ENCODE data around the gene C3orf49. TPM values are rescaled to one million over a fixed set of nuclear protein-coding genes. Genes with fewer than 3 reads are reported as not detected.

Gene C3orf49
- polyA plus RNA-seq, 1 of the 3 experiments (the other 2 are of a cell fraction) = not detected

DNA sequence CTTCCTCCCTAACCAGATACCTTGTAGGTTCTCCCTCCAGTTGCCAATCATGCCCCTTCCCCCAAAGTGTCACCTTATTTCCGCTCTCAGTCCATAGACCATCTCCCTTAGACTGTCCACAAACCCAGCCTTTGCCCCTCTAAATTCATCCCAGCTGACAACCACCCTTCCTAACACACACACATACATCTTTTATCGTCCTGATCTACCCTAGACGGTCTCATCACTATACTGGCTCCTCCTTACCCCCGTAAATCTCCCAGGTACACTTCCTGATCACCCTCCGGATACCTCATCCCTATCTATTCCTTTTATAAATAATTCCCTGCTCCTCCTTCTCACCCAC lies 43.7 kb downstream of the C3orf49 start:
- DNase-seq = no peak
- Histone ChIP-seq H3K9me3 (no peaks in the 10 kb centered on the region), H3K27ac (ENCODE audit: low read depth in 2 of 2, low read length in 1 of 2) (peak overlapping the region; percentile 69 to 78; a peak in 2 of 4 replicates), H2AFZ (ENCODE audit: low read depth) (peak overlapping the region; percentile 81), H3K4me3 (ENCODE audit: low read depth in 2 of 2, low read length in 1 of 2) (peak overlapping the region; percentile 86 to 89), H3K9me2 (no peaks in the 10 kb centered on the region), H4K20me1 (ENCODE audit: insufficient read depth) (no peaks in the 10 kb centered on the region), H3K9ac (peak overlapping the region; percentile 99), H3K4me1 (ENCODE audit: control insufficient read depth in 1 of 2, insufficient read depth in 2 of 2, low read depth in 1 of 2, low read length in 1 of 2) (peaks cover 6% of the 10 kb centered on the region in 2 experiments; a peak in 2 of 4 replicates), H3F3A (replicated peaks; ENCODE audit: insufficient read depth) (no peaks in the 10 kb centered on the region), H3K27me3 (ENCODE audit: insufficient read depth) (no peaks in the 10 kb centered on the region), H3K4me2 (peak overlapping the region; percentile 96), H3K36me3 (replicated peaks in 1 of 2; ENCODE audit: control insufficient read depth in 1 of 2, insufficient read depth in 2 of 2, low read length in 1 of 2) (peaks cover 0 to 9% of the 10 kb centered on the region in 2 experiments), H3K79me2 (ENCODE audit: insufficient read depth) (peaks cover 86% of the 10 kb centered on the region)
- ChIA-PET CTCF (interaction anchor here (1.0 to 1.5 kb wide), 4 partner anchors 15 to 513 kb away, joined by 3 read pairs; partner anchors contain the start of gene C3orf49), POLR2A (no interaction called here)
- WGBS (ENCODE audit: low lambda C conversion rate) = 42% methylated on average over 5 of the region's 5 CpGs
- TF ChIP-seq TAF1 (IDR thresholded peaks at IDR 0.05; ENCODE audit: borderline replicate concordance, low read depth, low read length) (no peak), EP300 (IDR thresholded peaks at IDR 0.05; ENCODE audit: borderline replicate concordance in 1 of 2, low read depth in 1 of 2, low read length in 1 of 2) (no peak), RCOR1 (IDR thresholded peaks at IDR 0.05; ENCODE audit: low read length) (no peak), CHD2 (IDR thresholded peaks at IDR 0.05; ENCODE audit: low read length, partially characterized antibody) (no peak), RAD21 (IDR thresholded peaks at IDR 0.05; ENCODE audit: low read length) (no peak), SIN3A (IDR thresholded peaks at IDR 0.05; ENCODE audit: borderline replicate concordance, low read depth, low read length) (no peak), FOSL2 (IDR thresholded peaks at IDR 0.05; ENCODE audit: borderline replicate concordance, low read depth) (no peak), POLR2AphosphoS5 (IDR thresholded peaks at IDR 0.05; ENCODE audit: low read depth, low read length) (no peak), FOXJ3 (CRISPR knock-in tag; IDR thresholded peaks at IDR 0.05) (no peak)
- TF ChIP-seq, protein P1, sequence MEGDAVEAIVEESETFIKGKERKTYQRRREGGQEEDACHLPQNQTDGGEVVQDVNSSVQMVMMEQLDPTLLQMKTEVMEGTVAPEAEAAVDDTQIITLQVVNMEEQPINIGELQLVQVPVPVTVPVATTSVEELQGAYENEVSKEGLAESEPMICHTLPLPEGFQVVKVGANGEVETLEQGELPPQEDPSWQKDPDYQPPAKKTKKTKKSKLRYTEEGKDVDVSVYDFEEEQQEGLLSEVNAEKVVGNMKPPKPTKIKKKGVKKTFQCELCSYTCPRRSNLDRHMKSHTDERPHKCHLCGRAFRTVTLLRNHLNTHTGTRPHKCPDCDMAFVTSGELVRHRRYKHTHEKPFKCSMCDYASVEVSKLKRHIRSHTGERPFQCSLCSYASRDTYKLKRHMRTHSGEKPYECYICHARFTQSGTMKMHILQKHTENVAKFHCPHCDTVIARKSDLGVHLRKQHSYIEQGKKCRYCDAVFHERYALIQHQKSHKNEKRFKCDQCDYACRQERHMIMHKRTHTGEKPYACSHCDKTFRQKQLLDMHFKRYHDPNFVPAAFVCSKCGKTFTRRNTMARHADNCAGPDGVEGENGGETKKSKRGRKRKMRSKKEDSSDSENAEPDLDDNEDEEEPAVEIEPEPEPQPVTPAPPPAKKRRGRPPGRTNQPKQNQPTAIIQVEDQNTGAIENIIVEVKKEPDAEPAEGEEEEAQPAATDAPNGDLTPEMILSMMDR (IDR thresholded peaks at IDR 0.05) = no peak
- TF ChIP-seq, protein P2, sequence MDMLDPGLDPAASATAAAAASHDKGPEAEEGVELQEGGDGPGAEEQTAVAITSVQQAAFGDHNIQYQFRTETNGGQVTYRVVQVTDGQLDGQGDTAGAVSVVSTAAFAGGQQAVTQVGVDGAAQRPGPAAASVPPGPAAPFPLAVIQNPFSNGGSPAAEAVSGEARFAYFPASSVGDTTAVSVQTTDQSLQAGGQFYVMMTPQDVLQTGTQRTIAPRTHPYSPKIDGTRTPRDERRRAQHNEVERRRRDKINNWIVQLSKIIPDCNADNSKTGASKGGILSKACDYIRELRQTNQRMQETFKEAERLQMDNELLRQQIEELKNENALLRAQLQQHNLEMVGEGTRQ (IDR thresholded peaks at IDR 0.05; ENCODE audit: borderline replicate concordance, low read depth, low read length) = no peak

DNA sequence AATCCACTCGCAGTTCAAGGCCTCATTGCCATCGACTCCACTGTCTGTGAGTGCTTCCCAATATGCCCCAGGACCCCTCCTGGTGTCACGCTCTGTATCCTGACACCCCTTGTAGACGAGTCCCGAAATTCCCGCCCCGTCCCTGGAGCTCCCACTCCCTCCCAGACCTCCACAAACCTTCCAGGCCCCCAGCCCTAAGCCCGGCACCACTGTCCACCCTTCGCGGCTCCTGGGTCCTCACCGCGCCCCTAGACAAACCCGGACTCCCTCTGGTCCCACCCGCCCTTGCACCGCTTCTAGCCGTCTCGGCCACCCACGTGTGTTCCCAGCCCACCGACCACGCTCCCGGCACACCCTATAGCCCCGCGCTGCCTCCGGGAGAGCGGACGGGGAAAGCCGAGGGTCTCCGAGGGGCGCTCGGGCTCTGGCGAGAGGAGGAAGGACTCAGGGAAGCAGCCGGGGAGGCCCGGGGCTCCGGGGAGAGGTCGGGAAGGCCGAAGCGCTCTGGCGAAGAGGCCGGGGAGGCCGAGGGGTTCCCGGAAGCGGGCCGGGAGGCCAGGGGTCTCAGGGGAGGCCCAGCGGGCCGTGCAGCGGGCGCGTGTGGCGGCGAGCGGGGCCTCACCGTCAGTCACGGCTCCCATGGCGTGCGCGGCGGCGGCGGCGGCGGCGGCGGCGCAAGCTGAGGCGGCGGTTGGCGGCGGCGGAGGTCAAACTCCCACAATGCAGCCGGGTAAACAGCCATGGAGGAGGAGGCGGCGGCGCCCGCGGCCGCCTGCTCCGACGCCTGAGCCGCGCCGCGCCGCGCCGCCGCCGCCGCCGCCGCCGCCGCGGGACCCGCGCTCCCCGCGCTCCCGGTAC lies 44.3 kb downstream of the C3orf49 start, which contains the start of the genes ATXN7 and THOC7:
Gene ATXN7, plus strand, starts transcription at position 718 of the 858 bp plus-strand sequence. CDS start 48,732 bp downstream, outside the sequence.
Gene THOC7, minus strand, starts transcription at position 656 of the 858 bp plus-strand sequence. Its CDS starts 15 bp downstream, at position 641.
- POLR2A ChIA-PET = interaction anchor here (0.6 kb wide), 1 partner anchor 520 kb away, joined by 3 read pairs; no protein-coding TSS in a partner anchor
- peak within 1 kb of the TSS; percentile 99 for H3K9ac ChIP-seq
- no peaks in the 10 kb centered on the region for H3K9me2 ChIP-seq
- H3K27me3 ChIP-seq (ENCODE audit: insufficient read depth) = no peaks in the 10 kb centered on the region
- peak within 1 kb of the TSS; percentile 81 for H2AFZ ChIP-seq (ENCODE audit: low read depth)
- H4K20me1 ChIP-seq (ENCODE audit: insufficient read depth) = no peaks in the 10 kb centered on the region
- H3K4me3 ChIP-seq (ENCODE audit: low read depth in 2 of 2, low read length in 1 of 2) = peak within 1 kb of the TSS; percentile 86 to 89
- H3F3A ChIP-seq (replicated peaks; ENCODE audit: insufficient read depth) = no peaks in the 10 kb centered on the region
- H3K4me2 ChIP-seq = peak within 1 kb of the TSS; percentile 96
- H3K79me2 ChIP-seq (ENCODE audit: insufficient read depth) = peaks cover 92% of the 10 kb centered on the region
- H3K9me3 ChIP-seq = no peaks in the 10 kb centered on the region
- WGBS (ENCODE audit: low lambda C conversion rate) = 4% methylated on average over 13 of the region's 98 CpGs
- H3K4me1 ChIP-seq (ENCODE audit: control insufficient read depth in 1 of 2, insufficient read depth in 2 of 2, low read depth in 1 of 2, low read length in 1 of 2) = peaks cover 6% of the 10 kb centered on the region in 2 experiments; a peak in 2 of 4 replicates
- no peak for TF ChIP-seq NFIC (IDR thresholded peaks at IDR 0.05; ENCODE audit: borderline replicate concordance)
- no peak for TF ChIP-seq JUND (IDR thresholded peaks at IDR 0.05)
- TF ChIP-seq MEF2A (IDR thresholded peaks at IDR 0.05; ENCODE audit: borderline replicate concordance, low read depth) = no peak
- TF ChIP-seq GATA2 (CRISPR knock-in tag; IDR thresholded peaks at IDR 0.05) = no peak
- peak; percentile 75 for TF ChIP-seq MXI1 (IDR thresholded peaks at IDR 0.05; ENCODE audit: low read depth, low read length)
- TF ChIP-seq RAD21 (IDR thresholded peaks at IDR 0.05; ENCODE audit: low read length) = no peak
- TF ChIP-seq NRF1 (IDR thresholded peaks at IDR 0.05; ENCODE audit: low read depth, low read length) = no peak
- peak in 1 of 2 experiments; percentile 56; a peak in 1 of 4 replicates for TF ChIP-seq EP300 (IDR thresholded peaks at IDR 0.05; ENCODE audit: borderline replicate concordance in 1 of 2, low read depth in 1 of 2, low read length in 1 of 2)
- TF ChIP-seq YY1 (IDR thresholded peaks at IDR 0.05; ENCODE audit: low read depth) = no peak
- H3K27ac ChIP-seq (ENCODE audit: low read depth in 2 of 2, low read length in 1 of 2) = peak within 1 kb of the TSS; percentile 69 to 78
- CTCF ChIA-PET = interaction anchor here (1.0 to 1.5 kb wide), 3 partner anchors 44 to 514 kb away, joined by 3 read pairs; partner anchors contain the start of gene C3orf49
- H3K36me3 ChIP-seq (replicated peaks in 1 of 2; ENCODE audit: control insufficient read depth in 1 of 2, insufficient read depth in 2 of 2, low read length in 1 of 2) = peaks cover 0 to 14% of the 10 kb centered on the region in 2 experiments
- DNase-seq = peak; percentile 90

All from SK-N-SH (cell line).